Natural killer cell (primary cell): ENCODE data around the gene AGMAT. TPM values are rescaled to one million over a fixed set of nuclear protein-coding genes. Genes with fewer than 3 reads are reported as not detected.

ENCODE experiments used
- ATAC-seq, 3 donors: fragments of 150-1000 bp in 2 of 3; fragments of 200-7000 bp in 1 of 3; cut with Tn5 transposase; 1 replicate in 1 of 3; 2 replicates in 2 of 3; pipeline ENCODE4 v1.10.0; 2021; ENCODE audit warnings: mild to moderate bottlenecking in 2 of 3, moderate library complexity in 2 of 3
- DNase-seq, 2 donors: peaks; one replicate each; pipeline versions ENCODE4 v3.0.0 to v3.0.0-alpha.2; 2013 to 2021; ENCODE audit warnings: mixed read lengths in 1 of 2
- H3K27ac ChIP-seq: one replicate; pipeline ENCODE4 v1.5.1; 2013; ENCODE audit warnings: mild to moderate bottlenecking, low read length
- H3K27me3 ChIP-seq: one replicate; pipeline ENCODE4 v1.6.1; 2013; ENCODE audit warnings: low read length; ENCODE audit not compliant: control insufficient read depth, insufficient read depth
- H3K36me3 ChIP-seq: one replicate; pipeline ENCODE4 v1.6.1; 2013; ENCODE audit warnings: low read length; ENCODE audit not compliant: control insufficient read depth, insufficient read depth
- H3K4me1 ChIP-seq: one replicate; pipeline ENCODE4 v1.6.1; 2013; ENCODE audit warnings: low read length; ENCODE audit not compliant: control insufficient read depth, insufficient read depth
- H3K4me3 ChIP-seq: one replicate; pipeline ENCODE4 v1.5.1; 2013; ENCODE audit warnings: low read length
- H3K9me3 ChIP-seq: one replicate; pipeline ENCODE4 v1.6.1; 2013; ENCODE audit warnings: low read length; ENCODE audit not compliant: control insufficient read depth, insufficient read depth
- H3K27ac Mint-ChIP-seq, 2 donors: one replicate each; pipeline ENCODE4 v1.8.0; 2022; ENCODE audit warnings: mild to moderate bottlenecking in 2 of 2, mixed read lengths in 2 of 2, moderate library complexity in 1 of 2
- H3K27me3 Mint-ChIP-seq, 2 donors: one replicate each; pipeline ENCODE4 v1.8.0; 2022; ENCODE audit warnings: low read depth in 2 of 2, mixed read lengths in 2 of 2
- H3K36me3 Mint-ChIP-seq: one replicate; pipeline ENCODE4 v1.8.0; 2022; ENCODE audit warnings: mixed read lengths
- H3K4me1 Mint-ChIP-seq, 2 donors: one replicate each; pipeline ENCODE4 v1.8.0; 2022; ENCODE audit warnings: mixed read lengths in 2 of 2
- H3K4me3 Mint-ChIP-seq: one replicate; pipeline ENCODE4 v1.8.0; 2022; ENCODE audit warnings: mild to moderate bottlenecking, moderate library complexity, mixed read lengths
- H3K9me3 Mint-ChIP-seq, 2 donors: one replicate each; pipeline ENCODE4 v1.8.0; 2022; ENCODE audit warnings: mixed read lengths in 2 of 2
- WGBS: methylation state at CpG from one replicate; pipeline ENCODE4 v1.1.7; 2013; ENCODE audit warnings: missing lambda C conversion rate; ENCODE audit not compliant: insufficient coverage; 5-methylcytosine and 5-hydroxymethylcytosine counted together
- intact Hi-C: fragments of 100-400 bp; cut with micrococcal nuclease; formaldehyde crosslinking; loops from one replicate; pipeline ENCODE4 v1.14.2; 2022
- total RNA-seq, 4 donors: library from RNA; stranded (reverse); fragments of 120-200 nt in 1 of 4; gene quantifications; one replicate each; pipeline versions ENCODE4 v1.2.3 to v1.2.4, GENCODE V29; 2013 to 2022
- TF ChIP-seq, protein P1 (sequence below): fragments of 200-600 bp; IDR thresholded peaks from one replicate; pipeline ENCODE4 v1.8.0; 2022; ENCODE audit warnings: antibody characterized with exemption

Gene AGMAT
- total RNA-seq, 3 donors from 2014 or later (not counting 1 experiment from before 2014, with no cell fraction given), result 0.42 to 0.66 (median 0.65) TPM

DNA sequence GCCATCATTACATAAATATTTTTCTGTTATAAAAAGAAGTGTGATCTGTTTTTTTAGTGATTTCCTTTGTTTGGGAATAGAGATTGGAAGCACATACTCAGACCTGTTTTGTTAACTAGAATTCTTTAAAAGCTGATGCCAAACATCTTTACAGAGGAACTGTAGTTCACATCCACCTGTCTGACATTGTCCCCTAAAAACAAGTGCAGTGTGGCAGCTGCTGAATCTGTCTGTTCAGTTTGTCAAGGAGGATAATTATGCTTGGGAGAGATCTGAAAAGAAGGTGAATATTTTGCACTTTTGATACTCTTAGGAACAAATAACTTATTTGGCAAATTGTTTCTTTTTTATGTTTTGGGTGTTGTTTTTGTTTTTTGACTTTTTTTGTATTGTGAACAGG is 13.6 kb downstream of the AGMAT start:
- TF ChIP-seq, protein P1, sequence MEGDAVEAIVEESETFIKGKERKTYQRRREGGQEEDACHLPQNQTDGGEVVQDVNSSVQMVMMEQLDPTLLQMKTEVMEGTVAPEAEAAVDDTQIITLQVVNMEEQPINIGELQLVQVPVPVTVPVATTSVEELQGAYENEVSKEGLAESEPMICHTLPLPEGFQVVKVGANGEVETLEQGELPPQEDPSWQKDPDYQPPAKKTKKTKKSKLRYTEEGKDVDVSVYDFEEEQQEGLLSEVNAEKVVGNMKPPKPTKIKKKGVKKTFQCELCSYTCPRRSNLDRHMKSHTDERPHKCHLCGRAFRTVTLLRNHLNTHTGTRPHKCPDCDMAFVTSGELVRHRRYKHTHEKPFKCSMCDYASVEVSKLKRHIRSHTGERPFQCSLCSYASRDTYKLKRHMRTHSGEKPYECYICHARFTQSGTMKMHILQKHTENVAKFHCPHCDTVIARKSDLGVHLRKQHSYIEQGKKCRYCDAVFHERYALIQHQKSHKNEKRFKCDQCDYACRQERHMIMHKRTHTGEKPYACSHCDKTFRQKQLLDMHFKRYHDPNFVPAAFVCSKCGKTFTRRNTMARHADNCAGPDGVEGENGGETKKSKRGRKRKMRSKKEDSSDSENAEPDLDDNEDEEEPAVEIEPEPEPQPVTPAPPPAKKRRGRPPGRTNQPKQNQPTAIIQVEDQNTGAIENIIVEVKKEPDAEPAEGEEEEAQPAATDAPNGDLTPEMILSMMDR, result no peak
- H3K36me3 ChIP-seq, result peaks cover 37% of the 10 kb centered on the region
- peak overlapping the region in 1 of 2 donors; percentile 22 for H3K27ac Mint-ChIP-seq
- DNase-seq (no peak), ATAC-seq (no peak)
- no peaks in the 10 kb centered on the region for H3K4me1 ChIP-seq
- no peaks in the 10 kb centered on the region for H3K4me1 Mint-ChIP-seq
- no peak overlapping the region for H3K27ac ChIP-seq
- H3K9me3 ChIP-seq, result no peaks in the 10 kb centered on the region
- no peak overlapping the region for H3K4me3 Mint-ChIP-seq
- intact Hi-C loops, result no loop called here
- H3K4me3 ChIP-seq, result no peak overlapping the region
- H3K27me3 ChIP-seq, result no peaks in the 10 kb centered on the region
- H3K9me3 Mint-ChIP-seq, result no peaks in the 10 kb centered on the region
- peaks cover 8% of the 10 kb centered on the region for H3K36me3 Mint-ChIP-seq
- no peaks in the 10 kb centered on the region for H3K27me3 Mint-ChIP-seq

DNA sequence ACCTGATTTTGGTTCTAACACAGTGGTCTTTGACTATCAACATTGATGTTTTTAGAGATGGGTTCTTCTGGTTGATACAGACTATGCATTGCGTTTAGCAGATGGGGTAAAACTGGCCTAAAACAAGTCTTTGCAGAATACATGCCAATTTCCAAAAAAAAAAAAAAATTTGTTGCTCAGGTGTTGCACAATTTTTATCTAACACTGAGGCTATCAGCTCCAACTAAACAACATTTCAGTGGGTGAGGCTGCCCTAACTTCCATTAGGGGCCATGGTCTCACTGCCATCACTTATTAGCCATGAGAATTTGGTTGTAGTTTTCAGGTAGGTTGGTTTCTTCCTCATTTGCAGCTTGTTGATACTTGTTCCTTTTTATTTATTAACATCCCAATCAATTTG is 14.0 kb downstream of the AGMAT start:
- H3K27ac Mint-ChIP-seq, result no peak overlapping the region
- no peaks in the 10 kb centered on the region for H3K9me3 ChIP-seq
- no peaks in the 10 kb centered on the region for H3K27me3 ChIP-seq
- H3K9me3 Mint-ChIP-seq, result no peaks in the 10 kb centered on the region
- H3K4me3 Mint-ChIP-seq, result no peak overlapping the region
- peaks cover 8% of the 10 kb centered on the region for H3K36me3 Mint-ChIP-seq
- DNase-seq (no peak), ATAC-seq (no peak)
- H3K4me1 Mint-ChIP-seq, result no peaks in the 10 kb centered on the region
- H3K4me1 ChIP-seq, result no peaks in the 10 kb centered on the region
- H3K4me3 ChIP-seq, result no peak overlapping the region
- TF ChIP-seq, protein P1, result no peak
- WGBS, result 100% methylated on average over 1 of the region's 1 CpG
- H3K27me3 Mint-ChIP-seq, result no peaks in the 10 kb centered on the region
- H3K27ac ChIP-seq, result no peak overlapping the region
- H3K36me3 ChIP-seq, result peaks cover 41% of the 10 kb centered on the region
- intact Hi-C loops, result no loop called here

DNA sequence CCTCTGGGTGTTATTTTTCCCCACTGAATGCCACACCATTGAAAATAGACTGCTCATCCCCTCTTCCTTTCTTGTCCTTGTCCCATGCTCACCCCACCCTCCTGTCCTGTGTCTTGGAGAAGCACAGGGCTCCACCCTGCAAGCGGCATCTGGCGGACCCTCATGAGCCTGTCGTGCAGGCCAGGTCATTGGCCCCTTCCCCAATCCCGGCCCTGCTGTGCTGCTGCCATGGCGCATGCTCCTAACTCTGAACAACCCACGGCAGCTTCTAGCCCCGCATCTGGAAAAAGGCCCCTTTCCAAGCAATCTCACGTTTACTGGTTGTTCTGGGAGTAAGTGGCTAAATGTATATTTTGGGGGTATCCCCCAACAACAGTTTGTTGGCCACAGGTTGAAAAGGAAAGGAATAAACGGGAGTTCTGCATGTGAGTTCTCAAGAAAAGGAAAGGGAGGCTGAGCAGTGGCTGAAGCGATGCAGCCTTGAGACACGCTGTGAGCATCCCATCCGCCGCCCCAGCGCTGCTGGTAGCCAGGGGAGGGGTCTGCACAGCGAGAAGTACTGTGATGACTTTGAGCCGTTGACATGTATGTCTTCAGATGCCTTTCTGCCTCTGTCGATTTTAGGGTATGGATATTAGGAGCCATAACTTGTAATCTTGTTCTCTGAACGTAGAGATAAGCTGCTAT is 16.3 kb downstream of the AGMAT start:
- Mint-ChIP-seq H3K36me3 (peaks cover 8% of the 10 kb centered on the region), H3K27me3 (no peaks in the 10 kb centered on the region), H3K4me1 (no peaks in the 10 kb centered on the region), H3K4me3 (no peak overlapping the region), H3K9me3 (no peaks in the 10 kb centered on the region), H3K27ac (no peak overlapping the region)
- Histone ChIP-seq H3K36me3 (peaks cover 56% of the 10 kb centered on the region), H3K27ac (no peak overlapping the region), H3K27me3 (no peaks in the 10 kb centered on the region), H3K4me1 (no peaks in the 10 kb centered on the region), H3K9me3 (no peaks in the 10 kb centered on the region), H3K4me3 (no peak overlapping the region)
- no peak for DNase-seq
- no peak for ATAC-seq
- intact Hi-C loops, result no loop called here
- 95% methylated on average over 18 of the region's 18 CpGs for WGBS
- TF ChIP-seq, protein P1, result no peak
